ENCODE measurements around the gene S100A3.

- no peak for TF ChIP-seq EZH2phosphoT487 (conservative IDR thresholded peaks at IDR 0.05; ENCODE audit: low read length)
- TF ChIP-seq CTCF (IDR thresholded peaks at IDR 0.05; ENCODE audit: insufficient read depth, low read length, poor library complexity, severe bottlenecking), result no peak
Measured at GRCh38 chr1:153538315-153538821, 10.7 kb downstream of the S100A3 start.

Data from SU-DHL-6 (cell line).